Superior temporal gyrus (tissue), 1 donor: Measurements from ENCODE around the gene TPGS1.

Experiments used
- DNase-seq: peaks from one replicate; pipeline ENCODE4 v3.0.0-alpha.2; 2016; ENCODE audit errors: extremely low spot score

Gene TPGS1, protein sequence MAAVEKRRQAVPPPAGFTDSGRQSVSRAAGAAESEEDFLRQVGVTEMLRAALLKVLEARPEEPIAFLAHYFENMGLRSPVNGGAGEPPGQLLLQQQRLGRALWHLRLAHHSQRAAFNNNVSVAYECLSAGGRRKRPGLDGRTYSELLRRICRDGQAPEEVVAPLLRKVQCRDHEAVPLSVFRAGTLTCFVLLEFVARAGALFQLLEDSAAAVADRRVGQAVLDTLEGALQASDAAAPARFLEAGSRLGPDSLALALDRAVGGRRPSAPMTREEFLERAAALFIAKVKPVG

DNA sequence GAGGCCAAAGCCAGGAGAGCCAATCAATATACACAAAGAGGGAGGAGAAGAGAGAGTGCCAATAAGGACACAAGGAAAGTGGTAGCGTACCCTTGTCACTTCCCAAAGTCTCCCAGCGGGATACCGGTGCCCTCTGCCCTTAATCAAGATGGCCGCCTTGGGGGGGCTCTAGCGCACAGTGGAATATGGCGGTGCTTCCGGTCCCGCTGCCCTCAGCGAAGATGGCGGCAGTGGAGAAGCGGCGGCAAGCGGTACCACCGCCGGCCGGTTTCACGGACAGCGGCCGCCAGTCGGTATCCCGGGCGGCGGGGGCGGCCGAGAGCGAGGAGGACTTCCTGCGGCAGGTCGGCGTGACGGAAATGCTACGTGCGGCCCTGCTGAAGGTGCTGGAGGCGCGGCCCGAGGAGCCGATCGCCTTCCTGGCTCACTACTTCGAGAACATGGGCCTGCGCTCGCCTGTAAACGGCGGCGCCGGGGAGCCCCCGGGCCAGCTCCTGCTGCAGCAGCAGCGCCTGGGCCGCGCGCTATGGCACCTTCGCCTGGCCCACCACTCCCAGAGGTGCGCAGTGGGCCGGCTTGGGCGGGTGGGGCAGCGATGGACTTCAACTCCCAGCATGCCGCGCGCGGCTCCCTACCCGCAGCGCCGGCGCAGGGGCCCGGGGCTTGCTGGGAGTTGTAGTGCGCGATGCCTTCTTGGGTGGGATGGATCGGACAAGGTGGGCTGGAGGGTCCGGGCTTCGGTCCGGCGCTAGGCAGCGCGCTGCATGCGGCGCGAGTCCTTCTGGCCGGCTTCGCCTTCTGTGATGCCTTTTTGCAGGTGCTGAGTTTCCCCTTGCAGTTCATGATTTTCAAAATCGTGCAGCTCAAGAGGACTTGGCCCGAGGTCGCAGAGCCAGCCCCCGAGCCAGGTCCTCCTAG is at the start of gene TPGS1:
Gene TPGS1 (plus strand): TSS at position 212 of the 918 bp plus-strand sequence. CDS start 10 bp downstream, at position 222.
- DNase-seq: peak; percentile 83

DNA sequence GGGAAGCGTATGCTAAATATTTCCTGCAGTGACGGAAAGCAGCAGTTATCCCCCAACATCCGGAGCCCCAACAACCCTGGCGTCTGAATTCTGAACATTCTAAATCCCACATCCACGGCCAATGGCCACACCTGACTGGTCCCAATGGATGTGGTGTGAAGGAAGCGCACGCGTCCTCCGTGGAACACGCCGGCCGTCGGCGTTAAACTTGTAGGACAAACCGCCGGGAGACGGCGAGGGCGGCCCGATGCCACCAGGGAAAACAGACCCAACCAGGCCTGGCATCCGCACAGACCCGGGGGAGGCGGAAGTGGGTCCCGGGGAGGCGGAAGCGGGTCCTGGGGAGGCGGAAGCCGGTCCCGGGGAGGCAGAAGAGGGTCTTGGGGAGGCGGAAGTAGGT is 49.7 kb upstream of the TPGS1 start:
- no peak for DNase-seq

DNA sequence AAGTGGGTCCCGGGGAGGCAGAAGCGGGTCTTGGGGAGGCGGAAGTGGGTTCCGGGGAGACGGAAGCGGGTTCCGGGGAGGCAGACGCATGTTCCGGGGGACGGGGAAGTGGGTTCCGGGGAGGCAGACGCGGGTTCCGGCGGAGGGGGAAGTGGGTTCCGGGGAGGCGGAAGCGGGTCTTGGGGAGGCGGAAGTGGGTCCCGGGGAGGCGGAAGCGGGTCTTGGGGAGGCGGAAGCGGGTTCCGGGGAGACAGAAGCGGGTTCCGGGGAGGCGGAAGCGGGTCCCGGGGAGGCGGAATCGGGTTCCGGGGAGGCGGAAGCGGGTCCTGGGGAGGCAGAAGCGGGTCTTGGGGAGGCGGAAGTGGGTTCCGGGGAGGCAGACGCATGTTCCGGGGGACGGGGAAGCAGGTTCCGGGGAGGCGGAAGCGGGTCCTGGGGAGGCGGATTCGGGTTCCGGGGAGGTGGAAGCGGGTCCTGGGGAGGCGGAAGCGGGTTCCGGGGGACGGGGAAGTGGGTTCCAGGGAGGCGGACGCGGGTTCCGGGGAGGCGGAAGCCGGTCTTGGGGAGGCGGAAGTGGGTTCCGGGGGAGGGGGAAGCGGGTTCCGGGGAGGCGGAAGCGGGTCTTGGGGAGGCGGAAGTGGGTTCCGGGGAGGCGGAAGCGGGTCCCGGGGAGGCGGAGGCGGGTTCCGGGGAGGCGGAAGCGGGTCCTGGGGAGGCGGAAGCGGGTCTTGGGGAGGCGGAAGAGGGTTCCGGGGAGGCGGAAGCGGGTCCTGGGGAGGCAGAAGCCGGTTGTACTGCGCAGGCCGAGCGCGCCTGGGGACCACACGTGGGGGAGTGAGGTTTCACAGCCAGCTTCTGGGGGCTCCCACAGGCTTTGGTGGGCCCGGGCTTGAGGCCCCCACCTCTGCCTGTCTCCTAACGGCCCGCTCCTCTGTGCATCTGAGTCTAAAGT is 48.9 kb upstream of the TPGS1 start:
- DNase-seq: no peak

DNA sequence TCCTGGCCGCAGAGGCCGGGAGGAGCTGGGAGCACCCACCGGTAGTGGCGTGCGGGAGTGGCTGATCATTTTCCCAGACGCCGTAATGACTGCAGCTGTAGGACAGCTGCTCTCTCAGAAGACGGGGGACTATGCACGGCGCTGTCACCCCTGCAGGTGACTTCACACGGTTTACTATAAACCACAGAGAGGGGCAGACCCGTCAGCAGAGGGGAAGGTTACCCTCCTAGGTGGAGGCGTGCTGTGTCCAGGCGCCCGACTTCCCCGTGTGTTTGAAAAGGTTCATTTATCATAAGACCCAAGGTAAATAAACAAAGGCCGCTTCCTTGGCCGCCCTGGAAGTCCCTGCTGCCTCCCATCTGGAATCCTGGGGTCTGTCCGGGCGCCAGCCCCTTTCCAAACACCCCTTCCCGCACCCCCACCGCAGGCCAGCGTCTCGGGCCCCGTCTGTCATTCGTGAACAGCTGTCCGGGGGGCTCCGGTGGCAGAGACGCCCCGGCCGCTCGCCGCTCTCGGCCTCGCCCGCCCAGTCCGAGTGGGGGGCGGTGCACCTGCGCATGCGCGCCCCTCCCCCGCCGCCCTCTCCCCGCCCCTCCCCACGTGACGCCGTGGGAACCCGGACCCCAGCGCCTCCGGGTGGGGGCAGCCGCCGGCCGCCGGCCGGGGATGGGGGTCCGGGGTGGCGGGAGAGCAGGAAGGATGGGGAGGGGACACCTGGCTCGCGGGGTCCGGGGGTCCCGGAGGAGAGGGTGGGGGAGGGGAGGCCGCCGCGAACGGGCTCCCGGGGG is 47.4 kb upstream of the TPGS1 start:
- peak; percentile 21 for DNase-seq

DNA sequence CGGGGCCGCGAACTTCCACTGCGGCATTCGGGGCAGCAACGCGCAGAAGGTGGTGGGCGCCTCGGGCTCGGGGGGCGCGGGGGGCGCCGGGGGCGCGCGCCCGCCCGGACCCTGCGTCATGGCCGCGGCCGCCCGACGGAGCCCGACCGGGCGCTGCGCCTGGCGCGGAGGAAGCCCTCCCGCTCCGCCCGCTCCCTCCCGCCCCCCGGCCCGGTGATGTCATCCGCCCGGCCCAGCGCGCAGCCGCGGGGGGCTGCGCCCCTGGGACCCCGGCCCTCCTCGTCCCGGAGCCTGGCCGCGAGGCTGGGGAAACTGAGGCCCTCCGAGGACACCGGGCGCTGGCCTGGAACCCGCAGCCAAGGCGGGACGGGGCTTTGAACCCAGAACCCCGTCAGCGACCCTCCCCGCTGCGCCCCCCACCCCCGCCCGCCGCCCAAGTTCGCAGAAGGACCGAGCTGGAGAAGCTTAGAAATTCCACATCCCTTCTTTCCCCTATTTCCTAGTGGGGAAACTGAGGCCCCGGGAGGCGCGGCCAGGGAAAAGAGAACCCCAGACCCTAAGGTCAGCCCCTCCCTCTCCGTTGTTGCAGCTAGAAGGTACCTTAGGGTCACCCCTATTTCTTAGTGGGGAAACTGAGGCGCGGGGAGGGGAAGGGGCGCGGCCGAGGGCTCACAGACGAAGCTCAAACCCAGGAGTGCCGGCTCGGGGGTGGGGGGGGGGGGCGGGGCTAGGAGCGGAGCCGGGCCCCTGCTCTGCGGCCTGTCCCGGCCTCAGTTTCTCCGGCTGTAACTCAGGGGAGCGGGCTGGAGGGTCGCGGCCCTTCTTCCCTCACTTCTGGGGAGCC is 46.2 kb upstream of the TPGS1 start, which contains the start of gene SHC2:
Gene SHC2 (minus strand): TSS at position 157 of the 844 bp plus-strand sequence. CDS start 37 bp downstream, at position 120.
- no peak for DNase-seq

DNA sequence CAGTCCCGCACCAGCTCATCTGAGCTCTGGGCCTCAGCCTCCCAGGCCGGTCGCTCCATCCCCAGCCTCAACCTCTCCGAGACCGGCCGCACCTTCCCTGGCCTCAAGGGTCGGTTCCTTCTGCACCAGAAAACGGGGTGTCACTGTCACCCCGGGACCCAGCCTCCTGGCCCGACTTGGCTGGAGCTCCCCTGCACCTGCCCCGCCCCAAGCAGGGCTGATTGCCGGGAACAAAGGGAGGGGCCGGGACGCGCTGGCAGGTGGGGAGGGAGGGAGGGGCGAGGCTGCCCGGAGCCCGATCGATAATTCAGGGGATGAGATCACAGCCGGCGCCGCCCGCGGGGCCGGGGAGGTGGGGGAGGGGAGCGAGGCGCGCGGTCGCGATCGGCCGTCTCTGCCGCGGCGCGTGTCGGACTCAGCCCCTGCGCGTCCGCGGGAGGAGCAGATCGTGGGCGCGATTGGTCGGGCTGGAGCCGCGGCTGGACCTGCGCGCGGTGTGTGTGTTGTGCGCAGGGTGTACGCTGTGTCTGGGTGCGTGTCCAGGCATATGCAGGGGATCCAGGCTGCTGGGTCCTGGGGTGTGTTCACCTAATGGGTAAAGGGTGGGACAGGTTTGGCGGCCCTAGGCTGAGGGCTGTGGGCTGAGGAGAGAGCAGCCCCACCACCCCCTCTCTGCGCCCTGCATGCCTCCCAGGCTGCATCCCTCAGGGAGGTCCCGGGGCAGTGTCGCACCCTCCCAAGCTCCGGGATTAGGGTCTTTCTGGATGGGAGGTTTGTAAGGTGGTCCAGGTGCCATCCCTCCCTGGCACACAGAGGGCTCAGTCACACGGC is 45.4 kb upstream of the TPGS1 start:
- DNase-seq: peak; percentile 14

DNA sequence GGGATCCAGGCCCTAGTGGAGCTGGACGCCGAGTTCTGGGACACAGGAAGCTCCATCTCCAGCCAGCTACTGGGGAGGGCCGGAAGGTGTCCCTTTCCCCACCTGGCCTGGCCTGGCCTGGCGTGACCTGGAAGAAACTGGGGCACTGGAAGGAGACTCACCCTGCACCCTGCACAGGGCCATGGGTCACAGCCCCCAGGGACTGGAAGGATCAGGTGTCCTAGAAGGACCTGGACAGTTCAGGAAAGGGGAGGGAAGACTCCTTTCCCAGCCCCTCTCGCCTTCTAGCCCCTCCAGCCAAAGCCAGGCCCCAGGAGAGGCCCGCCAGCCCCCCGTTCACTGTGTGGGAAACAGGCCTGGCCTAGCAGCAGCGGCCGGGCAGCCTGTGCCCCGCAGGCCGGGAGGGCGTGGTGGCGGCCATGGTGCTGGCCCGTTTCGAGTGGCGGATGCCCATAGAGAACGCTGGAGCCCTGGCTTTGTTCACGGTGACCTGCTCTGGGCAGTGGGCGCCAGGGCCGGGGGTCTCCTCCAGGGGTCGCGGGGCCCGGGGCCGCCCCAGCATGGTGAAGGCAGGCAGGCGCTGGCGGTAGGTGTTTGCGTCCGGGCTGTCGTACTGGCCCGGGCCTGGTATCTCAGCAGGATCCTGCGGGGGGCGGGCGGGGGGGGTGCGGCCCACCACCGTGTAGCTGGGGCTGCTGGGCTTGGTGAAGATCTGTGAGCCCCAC is 43.7 kb upstream of the TPGS1 start:
- DNase-seq: no peak

DNA sequence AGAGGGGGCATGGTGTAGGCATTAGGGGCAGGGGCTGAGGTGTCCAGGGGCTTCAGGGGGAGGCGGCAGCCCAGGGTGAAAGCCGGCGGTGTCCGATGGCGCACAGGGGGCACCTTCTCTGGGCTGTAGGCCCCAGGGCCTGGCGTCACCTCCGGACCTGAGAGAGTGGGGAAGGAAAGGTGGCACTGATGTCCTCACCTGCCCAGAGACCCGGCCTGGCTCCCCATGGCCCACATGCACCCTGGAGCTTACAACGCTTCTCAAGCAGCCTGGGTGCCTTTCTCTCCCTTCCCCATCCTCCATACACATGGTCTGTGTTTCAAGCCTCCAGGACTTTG is 43.1 kb upstream of the TPGS1 start:
- DNase-seq: no peak

DNA sequence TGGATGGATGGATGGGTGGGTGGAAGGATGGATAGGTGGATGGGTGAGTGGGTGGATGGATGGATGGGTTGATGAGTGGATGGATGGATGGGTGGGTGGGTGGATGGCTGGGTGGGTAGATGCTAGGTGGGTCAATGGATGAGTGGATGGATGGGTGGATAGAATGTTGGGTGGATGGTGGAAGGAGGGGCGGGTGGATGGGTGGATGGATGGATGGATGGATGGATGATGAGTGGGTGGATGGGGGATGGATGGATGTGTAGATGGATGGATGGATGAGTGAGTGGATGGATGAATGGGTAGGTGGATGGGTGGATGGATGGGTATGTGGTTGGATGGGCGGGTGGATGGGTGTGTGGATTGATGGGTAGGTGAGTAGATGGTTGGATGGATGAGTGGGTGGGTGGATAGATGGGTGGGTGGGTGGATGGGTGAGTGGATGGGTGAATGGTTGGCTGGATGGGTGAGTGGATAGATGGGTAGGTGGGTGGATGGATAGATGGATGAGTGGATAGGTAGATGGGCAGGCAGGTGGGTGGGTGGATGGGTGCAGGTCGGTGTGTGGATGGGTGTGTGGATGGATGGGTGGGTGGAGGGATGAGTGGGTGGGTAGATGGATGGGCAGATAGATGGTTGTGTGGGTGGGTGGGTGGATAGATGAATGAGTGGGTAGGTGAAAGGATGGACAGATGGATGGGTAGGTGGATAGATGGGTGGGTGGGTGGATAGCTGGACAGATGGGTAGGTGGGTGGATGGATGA is 42.1 kb upstream of the TPGS1 start:
- DNase-seq: no peak

DNA sequence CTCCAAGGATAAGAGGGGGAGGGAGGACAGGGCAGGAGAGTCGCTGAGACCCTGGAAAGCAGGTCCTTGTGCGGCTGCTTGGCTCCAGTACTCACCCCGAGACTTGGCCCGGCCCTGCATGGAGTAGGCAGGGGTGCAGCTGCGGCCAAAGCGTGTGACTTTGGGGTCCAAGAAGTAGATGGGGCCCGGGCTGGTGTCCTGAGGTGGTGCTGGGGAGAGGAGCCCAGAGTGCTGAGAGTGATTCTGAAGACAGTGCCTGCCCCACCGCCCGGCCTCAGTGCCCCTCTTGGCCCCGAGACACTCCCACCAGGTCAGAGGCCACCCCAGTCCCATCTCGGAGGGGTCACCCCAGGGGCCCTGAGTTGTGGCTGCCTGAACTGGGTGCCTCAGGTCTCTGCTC is 39.7 kb upstream of the TPGS1 start:
- no peak for DNase-seq

DNA sequence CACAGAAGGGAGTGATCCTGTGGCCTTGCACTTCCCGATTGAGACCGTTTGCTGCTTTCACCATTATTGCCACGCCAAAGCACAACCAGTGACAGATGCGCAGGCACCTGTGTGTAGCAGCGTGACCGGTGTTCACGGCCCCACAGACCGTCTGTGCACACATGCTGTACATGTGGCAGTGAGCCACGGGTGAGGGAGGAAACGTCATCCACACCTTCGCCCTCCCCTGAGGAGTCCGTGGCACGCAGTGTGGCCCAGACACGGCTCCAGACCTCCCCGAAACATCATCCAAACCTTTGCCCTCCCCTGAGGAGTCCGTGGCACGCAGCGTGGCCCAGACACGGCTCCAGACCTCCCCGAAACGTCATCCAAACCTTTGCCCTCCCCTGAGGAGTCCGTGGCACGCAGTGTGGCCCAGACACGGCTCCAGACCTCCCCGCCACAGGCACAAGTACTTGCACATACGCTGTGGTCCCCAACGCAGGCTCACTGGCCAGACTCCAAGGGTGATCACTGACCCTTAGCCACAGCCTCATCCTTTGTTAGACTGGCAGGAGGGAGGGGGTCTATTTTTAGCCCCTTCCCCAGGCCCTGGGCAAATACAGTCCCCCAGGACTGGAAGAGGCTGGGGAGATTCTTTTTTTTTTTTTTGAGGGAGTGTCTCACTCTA is 38.6 kb upstream of the TPGS1 start:
- no peak for DNase-seq

DNA sequence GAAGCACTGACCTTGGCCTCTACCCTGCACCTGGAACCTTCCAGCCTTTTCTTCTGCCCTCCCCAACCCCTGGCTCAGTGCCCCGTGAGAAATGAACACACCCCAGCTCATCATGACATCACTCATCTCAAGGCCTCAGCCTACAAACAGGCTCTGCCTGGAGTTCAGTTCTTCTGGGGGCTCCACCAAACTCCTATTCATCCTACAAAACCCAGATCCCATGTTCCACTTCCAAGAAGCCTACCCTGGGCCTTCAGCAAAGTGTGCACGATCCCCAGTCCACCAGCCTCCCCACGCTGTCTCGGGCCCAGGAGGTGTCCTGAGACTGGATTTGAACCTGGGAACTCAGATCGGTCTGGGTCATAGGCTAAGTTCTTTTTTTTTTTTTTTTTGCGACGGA is 37.5 kb upstream of the TPGS1 start:
- no peak for DNase-seq

DNA sequence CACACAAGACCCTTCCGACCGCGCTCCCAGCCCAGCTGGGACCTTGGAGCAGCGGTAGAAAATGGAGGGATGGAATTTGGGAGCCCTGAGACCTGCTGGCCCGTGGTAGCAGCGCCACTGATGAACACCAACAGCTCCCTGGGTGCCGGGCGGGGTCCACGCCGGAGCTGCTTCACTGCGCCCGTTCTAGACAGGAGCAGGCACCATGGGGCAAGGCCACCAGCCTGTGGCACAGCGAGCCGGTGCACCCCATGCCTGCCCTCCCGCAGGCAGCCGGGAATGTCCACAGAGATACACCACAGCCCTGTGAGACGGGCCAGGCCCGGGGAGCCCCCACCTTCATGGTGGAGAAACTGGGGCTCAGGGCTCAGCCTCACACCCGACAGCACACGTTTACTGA is 36.6 kb upstream of the TPGS1 start:
- no peak for DNase-seq

DNA sequence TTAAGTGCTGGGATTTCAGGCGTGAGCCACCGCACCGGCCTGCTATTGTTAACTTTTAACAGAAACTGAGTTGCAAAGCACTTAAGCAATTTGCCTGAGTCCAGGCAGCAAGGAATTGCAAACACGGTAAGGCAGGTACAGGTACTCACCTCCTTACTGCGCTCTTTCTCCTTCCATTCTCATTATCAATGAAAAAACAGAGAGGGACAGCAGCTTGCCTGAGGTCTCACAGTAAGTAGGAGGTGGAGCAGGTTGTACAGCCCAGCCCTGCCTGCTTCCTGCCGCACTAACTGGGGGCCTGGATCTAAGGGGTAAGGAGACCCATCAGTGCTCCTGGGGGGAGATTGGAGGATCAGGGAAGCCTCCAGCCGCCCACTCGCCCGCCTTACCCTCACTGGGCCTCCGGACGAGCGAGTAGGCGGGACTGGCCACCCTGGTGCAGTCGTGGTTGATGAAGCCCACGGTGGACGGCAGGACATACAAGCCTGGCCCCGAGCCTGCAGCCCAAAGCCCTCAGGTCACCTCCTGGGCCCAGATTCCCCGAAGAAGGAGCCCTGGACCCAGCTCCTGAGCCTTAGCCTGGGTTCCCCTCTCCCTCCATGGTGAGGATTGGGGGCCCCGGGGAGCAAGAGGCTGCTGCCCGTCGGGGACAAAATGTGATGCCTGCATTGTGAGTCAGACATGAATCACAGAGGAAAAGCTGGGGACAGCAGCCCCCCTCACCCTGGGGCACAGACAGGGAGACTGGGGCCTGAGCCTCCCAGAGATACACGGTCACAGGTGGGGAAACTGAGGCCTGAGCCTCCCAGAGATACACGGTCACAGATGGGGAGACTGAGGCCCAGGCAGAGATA is 35.1 kb upstream of the TPGS1 start:
- DNase-seq: no peak

DNA sequence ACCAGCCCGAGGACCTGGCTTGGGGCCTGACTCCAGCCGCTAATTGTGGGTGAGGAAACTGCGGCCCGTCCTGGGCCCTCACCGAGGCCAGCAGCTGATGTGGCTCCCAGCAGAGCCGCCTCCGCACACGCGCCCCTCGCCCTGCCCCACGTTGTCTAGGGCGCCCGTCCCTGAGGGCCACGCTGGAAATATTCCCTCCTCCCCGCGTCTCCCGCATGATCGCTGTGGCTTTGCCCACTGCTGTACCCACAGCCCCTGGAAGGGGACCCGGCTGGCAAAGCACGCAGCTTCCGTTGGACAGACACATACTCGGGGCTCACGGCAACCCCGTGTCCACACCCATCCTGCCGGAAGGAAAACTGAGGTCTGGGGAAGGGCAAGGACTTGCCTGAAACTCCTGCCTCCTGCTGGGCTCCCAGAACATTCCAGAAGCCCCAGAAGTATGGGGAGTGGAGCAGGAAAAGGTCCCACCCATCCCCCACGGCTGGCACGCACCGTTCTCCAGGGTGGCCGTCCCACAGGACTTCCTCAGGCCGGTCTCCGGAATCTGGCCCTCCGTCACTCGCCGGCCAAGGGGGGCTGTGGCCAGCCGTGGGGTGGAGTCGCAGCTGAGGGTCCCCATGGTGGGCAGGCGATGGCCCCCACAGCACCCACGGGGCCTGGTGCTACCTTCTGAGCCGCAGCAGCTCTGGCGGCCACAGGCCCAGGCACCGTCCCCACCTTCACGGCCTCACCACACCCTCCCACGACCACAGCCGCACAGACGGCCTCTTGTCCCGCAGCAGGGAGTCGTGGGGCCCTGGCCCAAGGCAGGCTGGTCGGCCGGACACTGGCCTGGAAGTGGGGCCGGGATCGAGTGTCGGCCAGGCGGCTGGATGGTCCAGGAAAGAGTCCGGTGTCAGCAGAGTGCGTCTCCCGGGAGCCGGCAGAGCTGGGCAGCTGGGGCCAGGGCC is 32.9 kb upstream of the TPGS1 start:
- DNase-seq: no peak
